Stimulated activated CD8-positive, alpha-beta memory T cell treated with anti-CD3 and anti-CD28 coated beads, Interleukin-12 subunit alpha, Interleukin-12 subunit beta, amount 100 ng/mL, for 24 hours (primary cell): ENCODE data around the gene DNAJC5.
"Not testable (repeated sequence)": the region's sequence is repeated elsewhere in the genome, so short reads cannot be mapped to it uniquely, and the experiment has no call there.

Experiments used
- DNase-seq: peaks from one replicate; pipeline ENCODE4 v3.0.0-alpha.2; 2020; ENCODE audit errors: extremely low read depth

Gene DNAJC5

DNA sequence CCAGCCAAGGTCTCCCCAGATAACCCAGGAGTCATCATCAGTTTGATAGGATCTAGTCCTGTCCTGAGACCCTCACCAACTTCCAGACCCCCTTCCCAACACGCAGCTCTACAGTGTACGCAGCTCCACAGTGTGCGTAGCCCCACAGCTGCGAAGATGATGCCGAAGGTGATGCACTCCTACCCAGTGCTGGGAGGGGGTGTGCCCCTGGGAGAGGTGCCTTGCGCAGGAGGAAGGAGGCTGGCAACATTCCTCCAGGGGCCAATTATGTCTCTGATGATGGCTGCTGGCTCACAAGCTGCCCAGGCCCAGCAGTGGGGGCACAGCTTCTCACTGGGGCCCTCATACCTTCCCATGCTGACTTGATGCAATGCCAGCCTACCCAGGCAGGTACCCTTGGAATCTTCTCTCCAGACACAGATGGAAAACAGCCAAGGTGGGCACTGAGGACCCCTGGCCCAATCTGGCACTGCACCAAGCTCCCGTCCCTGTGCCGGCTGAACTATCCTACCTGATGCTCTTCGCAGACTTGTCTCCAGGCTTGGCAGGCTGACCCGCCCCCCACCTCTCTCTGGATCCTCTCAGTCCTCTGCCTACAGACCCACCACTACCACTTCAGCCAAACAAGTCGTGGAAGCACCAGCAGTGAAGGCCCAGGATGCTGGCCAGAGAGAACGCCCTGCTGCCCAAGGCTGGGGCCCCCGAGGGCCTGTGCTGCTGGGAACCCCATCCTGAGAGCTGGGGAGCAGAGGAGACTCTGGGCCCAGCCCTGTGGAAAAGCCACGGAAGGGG is 73.4 kb downstream of the DNAJC5 start:
- DNase-seq: no peak

DNA sequence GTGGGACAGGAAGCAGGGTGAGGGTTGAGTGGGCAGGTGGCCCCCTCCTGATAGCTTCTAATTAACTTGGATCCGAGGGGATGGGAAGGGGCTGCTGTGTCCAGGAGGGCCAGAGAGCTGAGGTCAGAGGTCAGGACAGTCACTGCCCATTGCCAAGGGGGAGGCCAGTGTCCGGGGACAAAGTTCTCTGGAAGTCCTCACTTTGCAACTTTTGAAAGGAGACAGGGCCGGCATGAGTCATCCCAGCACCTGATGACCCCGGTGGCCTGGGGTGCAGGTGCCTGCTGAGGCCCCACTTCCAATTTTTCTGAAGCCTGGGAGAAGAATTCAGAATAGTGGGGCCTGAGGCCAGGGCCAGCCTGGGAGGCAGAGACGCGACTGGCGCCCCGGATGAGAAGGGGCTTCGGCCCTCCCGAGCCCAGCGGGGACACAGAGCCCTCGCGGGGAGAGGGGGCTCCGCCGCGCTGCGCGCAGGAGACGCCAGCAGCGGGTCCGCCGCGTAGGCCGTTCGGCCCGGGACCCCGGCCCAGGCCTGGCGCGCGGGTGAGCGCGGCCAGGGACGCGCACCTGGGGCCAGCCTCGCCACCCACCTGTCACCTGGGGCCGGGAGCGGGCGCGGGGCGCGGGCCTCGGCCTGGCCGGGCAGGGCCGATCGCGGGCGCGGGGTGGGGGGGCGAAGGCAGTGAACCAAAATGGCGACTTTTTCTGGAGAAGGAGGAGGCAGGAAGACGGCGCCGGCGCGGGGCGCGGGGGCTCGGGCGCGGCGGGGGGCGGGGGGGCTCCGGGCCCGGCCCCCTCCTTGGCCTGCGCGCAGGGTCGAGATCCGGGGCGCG is 74.2 kb downstream of the DNAJC5 start:
- DNase-seq: no peak

DNA sequence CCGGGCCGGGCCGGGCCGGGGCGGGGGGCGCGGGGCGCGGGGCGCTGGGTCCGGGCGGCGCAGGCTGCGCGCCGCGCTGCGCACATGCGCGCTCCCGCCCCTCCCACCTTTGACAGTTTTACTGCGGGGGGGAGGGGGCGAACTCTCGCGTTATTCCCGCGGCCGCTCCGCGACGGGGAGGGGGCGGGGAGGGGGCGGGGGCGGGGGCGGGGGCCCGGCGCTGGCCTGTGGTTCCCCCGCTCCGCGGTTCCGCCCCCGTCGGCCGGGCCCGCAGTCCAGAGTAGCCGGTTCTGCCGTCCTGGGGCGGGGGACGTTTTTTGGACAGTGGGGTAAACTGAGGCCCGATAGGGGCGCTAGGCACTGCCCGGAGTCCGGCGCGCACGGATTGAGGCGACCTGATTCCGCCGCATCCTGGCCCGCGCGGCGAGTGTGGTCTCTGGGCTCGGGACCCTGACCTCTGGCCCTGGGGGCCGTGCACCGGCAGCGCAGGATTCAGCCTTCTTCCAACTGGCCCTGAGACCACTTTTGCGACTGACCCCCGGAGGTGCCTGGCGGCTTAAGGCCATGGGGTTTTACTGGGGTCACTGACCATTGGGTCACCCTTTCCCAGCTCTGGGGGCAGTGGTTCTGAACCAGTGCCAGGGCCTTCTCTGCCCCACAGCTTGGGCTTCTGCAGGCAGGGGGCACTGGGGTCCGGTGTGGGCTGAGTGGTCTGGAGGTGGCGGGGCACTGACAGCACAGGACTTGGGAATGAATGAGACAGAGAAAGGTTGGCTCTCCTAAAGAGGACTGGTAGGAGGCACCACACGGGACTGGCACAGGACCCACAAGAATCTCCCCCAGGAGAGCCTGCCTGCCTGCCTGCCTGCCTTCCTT is 75.2 kb downstream of the DNAJC5 start, which contains the start of gene ZNF512B:
Gene ZNF512B, minus strand, starts transcription at position 93 of the 876 bp plus-strand sequence. CDS start 1,980 bp downstream, outside the sequence.
- DNase-seq: no peak

DNA sequence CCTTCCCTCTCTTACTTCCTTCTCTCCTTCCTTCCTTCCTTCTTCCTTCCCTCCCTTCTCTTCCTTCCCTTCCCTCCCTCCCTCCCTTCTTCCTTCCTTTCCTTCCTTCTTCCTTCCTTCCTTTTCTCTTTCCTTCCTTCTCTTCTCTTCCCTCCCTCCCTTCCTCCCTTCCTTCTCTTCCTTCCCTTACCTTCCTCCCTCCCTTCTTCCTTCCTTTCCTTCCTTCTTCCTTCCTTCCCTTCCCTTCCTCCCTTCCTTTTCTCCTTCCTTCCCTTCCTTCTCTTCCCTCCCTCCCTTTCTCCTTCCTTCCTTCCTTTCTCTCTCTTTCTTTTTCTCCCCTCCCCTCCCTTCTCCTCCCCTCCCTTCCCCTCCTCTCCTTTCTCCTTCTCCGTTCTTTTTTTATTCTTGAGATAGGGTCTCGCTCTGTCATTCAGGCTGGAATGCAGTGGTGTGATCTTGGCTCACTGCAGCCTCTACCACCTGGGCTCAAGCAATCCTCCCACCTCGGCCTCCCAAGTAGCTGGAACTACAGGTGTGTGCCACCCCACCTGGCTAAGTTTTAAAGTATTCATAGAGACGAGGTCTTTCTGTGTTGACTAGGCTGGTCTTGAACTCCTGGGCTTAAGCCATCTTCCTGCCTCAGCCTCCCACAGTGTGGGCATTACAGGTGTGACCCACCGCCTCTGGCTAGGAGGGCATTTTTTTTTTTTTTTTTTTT is 75.9 kb downstream of the DNAJC5 start:
- DNase-seq: no peak

DNA sequence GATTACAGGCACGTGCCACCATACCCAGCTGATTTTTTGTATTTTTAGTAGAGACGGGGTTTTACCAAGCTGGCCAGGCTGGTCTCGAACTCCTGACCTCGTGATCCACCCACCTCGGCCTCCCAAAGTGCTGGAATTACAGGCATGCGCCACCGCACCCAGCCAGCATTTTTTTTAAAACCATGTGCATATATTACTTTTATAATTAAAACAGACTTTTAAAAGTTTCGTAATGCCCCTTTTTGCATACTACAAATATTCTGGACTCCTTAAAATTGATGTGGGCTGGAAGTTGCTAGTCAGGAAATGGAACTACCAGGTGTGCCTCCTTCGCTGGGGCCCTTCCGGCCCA is 77.0 kb downstream of the DNAJC5 start:
- not testable (repeated sequence) for DNase-seq

DNA sequence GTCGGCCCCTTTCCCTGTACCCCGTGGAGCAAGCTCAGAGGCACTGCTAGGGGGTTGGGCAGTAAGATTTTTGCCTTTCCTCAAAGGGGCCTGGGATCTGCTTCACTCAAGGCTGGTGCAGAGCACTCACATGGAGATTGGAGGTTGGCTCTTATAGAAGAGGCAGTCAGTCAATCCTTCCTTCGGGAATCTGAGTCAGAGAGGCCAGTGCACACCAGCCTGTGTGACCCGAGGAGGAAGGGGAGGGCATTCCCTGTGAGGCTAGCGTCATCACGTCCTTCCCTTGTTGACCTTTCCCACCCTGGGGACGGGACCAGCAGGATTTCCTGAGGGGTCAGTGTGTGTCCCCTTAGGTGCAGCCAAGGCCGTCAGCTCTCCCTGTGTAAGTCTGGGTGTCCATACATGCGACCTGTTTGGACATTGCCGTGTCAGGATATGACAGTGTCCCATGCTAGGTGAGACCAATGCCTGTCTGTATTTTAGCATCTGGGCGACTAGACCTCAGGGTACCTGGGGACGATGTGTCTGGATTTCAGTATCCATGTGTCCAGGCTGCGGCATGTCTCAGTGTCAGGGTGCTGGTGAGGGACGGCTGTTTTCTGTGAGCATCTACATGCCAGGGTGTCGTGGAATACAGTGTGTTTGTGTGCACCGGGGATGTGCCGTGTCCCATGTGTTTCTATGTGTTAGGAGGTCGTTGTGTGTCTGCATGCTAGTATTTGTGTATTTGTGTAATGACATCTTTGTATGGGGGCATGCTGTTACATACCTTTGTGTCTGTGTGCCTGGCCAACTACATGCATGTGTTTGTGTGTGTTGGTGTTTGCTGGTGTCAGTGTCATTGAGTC is 77.6 kb downstream of the DNAJC5 start:
- DNase-seq: no peak

DNA sequence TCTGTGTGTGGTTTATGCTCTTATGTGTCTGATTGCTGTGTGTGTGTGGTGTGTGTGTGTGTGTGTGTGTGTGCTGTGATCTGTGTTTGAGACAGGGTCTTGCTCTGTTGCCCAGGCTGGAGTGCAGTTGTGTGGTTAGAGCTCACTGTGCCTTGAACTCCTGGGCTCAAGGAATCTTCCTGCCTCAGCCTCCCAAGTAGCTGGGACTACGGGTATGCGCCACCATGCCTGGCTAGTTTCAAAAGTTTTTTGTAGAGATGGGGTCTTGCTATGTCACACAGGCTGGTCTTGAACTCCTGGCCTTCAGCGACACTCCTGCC is 78.2 kb downstream of the DNAJC5 start:
- DNase-seq: no peak

DNA sequence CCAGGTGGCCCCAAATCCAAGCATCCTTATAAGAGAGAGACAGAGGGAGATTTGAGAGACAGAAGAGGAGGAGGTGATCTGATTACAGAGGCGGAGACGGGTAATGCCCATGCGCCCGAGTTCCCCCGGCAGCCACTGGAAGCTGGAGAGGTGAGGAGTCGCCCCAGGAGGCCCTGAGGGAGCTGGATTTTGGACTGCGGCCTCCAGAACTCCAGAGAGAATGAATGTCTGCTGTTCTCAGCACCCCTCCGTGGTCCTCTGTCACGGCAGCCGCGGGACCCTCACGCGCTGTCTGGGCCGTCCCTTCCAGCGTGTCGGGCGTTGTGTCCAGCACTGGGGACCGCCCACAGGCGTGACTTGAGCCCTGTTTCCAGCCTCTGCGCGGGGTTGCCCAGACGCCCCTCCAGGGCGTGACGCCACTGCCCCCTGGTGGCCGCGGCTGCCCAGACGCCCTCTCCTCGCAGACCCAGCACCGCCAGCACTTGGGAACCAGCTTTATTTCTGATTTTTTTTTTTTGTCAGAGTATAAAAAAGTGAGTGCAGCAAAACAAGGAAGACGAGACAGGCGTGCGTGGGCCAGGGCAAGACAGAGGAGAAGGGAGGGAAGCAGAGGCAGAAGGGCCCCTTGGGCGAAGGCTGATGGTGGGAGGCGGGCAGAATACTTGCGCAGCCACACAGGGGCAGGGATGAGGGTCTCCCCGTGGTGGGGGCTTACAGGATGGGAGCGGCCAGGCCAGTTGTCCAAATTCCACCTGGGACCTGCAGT is 78.9 kb downstream of the DNAJC5 start:
- DNase-seq: no peak

DNA sequence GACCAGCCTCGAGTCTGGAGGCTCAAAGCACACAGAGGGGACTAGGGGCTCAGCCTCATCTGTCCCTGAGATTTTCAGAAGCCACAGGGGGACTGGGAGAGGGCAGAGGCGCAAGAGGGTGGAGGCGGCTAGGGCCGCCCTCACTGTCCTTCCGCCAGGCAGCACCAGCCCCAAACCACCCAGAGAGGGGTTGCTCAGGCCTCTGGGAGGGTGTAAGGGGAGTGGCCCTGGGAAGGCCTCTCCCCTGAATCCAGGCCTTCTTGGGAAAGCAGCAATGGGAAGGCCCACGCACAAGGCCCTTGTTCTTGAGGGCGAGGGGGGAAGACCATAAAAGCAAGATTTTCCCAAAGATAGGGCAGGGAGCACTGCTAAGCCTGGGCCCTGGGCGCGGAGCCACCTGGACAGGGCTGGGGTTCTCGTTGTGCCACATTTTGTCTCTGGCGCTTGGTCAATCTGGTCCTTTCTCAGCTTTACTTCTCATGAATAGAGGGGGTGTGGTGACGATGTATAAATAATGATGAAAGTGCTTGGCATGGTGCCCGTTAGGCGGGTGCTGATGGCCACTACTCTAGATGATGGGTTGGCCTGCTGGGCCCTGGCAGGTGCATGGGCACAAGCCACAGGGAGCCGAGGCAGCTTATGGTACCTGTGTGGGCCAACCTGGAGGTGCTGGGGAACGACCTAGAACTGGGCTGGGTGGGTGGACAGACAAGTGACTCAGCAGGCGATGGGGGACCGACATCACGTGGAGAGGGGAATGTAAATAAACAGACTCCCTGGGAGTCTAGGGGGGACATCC is 79.7 kb downstream of the DNAJC5 start:
- no peak for DNase-seq

DNA sequence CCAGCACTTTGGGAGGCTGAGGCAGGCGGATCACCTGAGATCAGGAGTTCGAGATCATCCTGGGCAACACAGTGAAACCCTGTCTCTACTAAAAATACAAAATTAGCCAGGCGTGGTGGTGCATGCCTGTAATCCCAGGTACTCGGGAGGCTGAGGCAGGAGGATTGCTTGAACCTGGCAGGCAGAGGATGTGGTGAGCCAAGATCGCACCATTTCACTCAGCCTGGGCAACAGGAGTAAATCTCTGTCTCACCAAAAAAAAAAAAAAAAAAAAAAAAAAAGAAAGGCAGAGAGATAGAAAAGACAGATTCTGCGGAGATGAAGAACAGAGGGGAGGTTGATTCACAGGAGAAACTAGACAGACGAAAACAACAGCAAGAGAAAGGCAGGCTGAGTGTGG is 81.6 kb downstream of the DNAJC5 start:
- DNase-seq: not testable (repeated sequence)

DNA sequence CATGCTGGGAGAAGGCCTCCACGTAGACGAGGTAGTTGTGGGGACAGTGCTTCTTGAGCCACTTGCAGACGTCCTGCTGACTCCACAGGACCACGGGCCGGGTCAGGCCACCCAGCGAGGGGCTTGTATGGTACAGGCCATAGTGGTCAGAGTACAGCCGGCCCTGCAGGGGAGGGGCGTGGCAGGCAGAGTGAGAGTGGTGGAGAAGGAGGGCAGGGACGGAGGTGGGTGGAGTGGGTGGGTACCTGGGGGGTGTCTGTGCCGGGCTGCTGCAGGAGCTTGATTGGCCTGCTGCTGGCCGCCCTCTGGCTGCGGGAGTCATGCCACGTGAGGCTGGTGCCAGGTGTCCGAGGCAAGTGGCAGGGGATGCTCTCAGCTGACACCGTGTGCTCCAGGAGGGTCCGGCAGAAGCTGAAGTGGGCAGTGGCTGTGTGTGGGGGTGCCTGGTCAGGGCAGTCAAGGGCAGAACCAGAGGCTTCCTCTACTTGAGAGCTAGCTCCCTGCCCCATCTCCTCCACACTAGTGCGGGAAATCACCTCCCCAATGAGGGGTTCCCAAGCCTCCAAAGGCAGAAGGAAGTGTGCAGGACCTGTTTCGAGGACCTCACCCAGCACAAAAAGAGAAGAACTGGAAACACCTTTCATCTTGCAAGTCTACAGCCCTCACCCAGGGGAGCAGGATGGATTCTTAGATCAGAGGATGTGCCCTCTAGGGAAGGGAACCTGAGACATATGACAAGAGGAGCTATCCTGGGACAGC is 82.2 kb downstream of the DNAJC5 start:
- no peak for DNase-seq

DNA sequence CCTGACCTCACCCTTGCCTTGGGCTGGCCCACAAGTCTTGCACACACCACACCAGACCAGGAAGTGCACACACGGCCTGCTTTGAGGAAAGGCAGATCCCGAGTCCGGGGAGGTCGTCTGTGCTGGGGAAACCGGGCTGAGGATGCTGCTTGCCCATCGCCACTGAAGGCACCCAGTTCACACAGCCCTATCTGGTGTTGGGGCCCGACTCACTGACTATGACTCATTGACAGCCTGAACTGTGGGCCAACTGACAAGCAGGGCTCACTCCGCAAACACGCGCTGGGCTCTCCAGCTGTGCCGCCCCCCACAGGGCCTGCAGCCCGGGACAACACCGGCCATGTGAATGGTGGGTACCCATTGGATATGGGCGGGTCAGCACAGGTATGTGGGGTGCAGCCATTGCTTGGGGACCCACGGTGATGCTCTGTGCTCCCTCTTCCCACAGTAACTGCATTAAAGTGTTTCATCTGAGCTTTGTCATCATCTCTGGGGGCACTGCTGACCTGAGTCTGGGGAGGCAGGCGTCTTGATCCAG is 82.9 kb downstream of the DNAJC5 start:
- DNase-seq: no peak

DNA sequence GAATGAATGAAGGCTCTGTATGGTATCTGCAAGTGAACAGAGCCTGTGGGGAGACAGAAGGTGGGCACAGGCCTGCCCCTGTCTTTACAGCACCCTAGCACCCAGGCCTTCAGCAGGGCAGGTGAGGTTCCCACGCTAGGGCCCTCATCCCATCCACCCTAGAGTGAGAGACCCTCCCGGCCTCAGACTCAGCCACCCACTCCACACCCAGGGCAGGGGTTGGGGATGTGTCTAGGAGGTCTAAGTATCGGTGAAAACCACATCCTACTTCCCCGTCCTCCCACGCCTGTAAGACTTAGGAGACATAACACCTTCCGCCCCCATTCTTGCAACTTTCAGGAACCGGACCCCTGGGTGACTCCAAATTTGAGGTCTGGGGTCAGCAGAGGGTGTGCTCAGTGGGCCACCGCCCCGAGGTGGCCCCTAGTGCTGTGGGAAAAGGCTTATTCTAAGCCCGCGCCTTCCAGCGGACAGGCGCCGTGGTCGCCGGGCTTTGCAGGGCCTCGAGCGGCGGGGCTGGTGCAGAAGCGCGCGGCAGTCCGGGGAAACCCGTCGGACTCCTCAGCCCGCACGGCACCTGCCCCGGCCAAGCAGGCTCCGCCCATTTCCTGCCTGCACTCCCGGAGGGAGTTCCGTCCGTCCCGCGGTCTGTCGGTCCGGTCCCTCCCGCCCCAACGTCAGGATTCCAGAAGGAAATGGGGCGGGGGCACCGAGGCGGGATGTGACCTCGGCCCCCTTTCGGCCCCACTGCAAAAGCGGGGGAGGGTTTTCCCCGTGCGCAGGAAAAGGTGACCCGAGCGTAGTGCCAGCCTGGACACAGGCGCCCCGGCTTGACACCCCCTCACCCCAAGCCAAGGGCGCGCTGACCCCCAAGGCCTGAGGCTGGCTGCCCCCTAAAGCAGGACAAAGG is 83.6 kb downstream of the DNAJC5 start:
- DNase-seq: no peak

DNA sequence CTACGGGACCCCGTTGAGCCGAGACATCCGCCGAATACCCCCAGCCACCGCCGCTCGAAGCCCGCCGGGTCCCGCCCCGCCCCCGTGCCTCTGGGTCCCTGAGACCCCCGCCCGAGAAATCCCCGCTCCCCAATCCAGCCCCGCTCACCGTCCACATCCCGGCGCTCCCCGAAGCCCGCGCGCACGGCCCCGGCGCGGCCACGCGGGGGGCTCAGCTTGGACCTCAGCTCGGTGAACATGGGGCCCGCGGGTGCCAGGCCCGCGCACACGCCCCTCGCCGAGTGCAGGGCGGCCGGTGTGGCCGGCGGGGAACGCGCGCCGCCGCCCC is 84.3 kb downstream of the DNAJC5 start:
- no peak for DNase-seq

DNA sequence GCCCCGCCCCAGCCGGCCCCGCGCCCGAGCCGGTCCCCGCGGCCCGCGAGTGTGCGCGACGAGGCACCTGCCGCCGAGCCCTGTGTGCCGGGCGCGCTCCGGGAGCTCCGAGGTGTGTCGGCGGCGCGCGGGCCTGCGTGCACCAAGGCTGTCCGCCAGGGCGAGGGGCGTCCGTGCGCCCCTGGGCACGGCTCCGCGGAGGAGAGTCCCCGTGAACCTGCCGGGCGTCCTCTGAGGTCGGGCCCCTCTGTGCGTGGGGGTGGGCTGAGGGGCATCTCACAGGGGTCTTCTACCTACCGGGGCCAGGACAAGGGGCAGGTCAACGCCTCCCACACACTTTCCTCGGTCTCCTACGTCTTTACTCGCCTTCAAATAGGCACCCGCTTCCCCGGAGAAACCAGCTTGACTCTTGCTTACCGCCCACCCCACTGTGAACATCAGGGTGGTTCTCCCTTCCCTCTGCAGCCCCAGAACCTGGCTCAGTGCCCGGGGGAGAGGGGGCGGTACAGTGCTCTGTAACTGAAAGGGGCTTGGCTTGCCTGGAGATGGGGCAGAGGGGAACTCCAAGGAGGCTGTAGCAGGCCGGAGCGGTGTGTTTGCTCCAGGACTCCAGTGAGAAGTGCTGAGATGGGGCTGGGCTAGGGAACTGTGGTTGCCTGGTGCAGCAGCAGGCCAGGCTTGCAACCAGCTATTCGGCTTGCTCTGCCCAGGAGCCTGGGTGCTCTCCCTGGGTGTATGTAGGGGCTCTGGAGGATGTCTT is 84.8 kb downstream of the DNAJC5 start, which contains the start of gene SAMD10:
Gene SAMD10, minus strand, starts transcription at position 86 of the 760 bp plus-strand sequence. CDS start 175 bp downstream, outside the sequence.
- peak; percentile 78 for DNase-seq

DNA sequence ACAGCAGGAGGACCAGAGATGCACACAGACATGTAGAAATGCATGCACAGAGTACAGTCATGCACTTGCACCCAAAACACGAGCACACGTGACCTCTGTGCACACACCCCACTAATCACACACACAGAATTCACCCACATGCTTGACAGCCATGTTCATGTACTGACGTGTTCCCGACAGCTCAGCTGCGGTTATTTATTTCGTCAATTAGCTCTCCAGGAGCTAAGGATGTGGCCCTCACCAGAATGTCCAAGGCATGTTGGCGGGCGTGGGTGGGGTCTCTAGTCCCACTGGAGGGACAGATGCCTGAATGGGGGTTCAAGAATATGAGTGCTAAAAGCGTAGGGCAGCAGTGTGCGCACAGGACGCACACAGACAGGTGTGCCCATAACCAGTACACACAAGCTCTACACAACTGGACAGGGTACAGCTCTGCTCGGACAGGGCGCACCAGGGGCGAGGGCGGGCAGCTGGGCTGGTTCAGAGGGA is 85.4 kb downstream of the DNAJC5 start:
- no peak for DNase-seq
